Ishikawa (cell line): ENCODE results near the gene VEGFD.

ENCODE experiments used
- CEBPB ChIP-seq: IDR thresholded peaks from 2 replicates; pipeline ENCODE4 v1.6.1; 2012
- CREB1 ChIP-seq: IDR thresholded peaks from 2 replicates; pipeline ENCODE4 v1.6.1; 2012; ENCODE audit warnings: low read depth
- EGR1 ChIP-seq: IDR thresholded peaks from 2 replicates; pipeline ENCODE4 v1.6.1; 2012
- EP300 ChIP-seq: IDR thresholded peaks from 2 replicates; pipeline ENCODE4 v1.6.1; 2012; ENCODE audit warnings: borderline replicate concordance
- FOXM1 ChIP-seq: IDR thresholded peaks from 2 replicates; pipeline ENCODE4 v1.6.1; 2012; ENCODE audit warnings: low read depth, borderline replicate concordance
- NFIC ChIP-seq: IDR thresholded peaks from 2 replicates; pipeline ENCODE4 v1.6.1; 2012
- RAD21 ChIP-seq: IDR thresholded peaks from 2 replicates; pipeline ENCODE4 v1.6.1; 2012; ENCODE audit warnings: low read depth
- TAF1 ChIP-seq: IDR thresholded peaks from 2 replicates; pipeline ENCODE4 v1.6.1; 2012; ENCODE audit warnings: low read depth, mild to moderate bottlenecking
- TCF12 ChIP-seq: IDR thresholded peaks from 2 replicates; pipeline ENCODE4 v1.6.1; 2012; ENCODE audit warnings: low read depth
- TEAD4 ChIP-seq: IDR thresholded peaks from 2 replicates; pipeline ENCODE4 v1.6.1; 2012
- YY1 ChIP-seq: IDR thresholded peaks from 2 replicates; pipeline ENCODE4 v1.6.1; 2012; ENCODE audit warnings: low read depth
- ZBTB7A ChIP-seq: IDR thresholded peaks from 2 replicates; pipeline ENCODE4 v1.6.1; 2012; ENCODE audit warnings: low read depth
- TF ChIP-seq, protein P1 (sequence below): IDR thresholded peaks from 2 replicates; pipeline ENCODE4 v1.6.1; 2012
- TF ChIP-seq, protein P2 (sequence below): IDR thresholded peaks from 2 replicates; pipeline ENCODE4 v1.6.1; 2012; ENCODE audit warnings: low read depth, mild to moderate bottlenecking
- TF ChIP-seq, protein P3 (sequence below): IDR thresholded peaks from 2 replicates; pipeline ENCODE4 v1.6.1; 2012

Gene VEGFD

DNA sequence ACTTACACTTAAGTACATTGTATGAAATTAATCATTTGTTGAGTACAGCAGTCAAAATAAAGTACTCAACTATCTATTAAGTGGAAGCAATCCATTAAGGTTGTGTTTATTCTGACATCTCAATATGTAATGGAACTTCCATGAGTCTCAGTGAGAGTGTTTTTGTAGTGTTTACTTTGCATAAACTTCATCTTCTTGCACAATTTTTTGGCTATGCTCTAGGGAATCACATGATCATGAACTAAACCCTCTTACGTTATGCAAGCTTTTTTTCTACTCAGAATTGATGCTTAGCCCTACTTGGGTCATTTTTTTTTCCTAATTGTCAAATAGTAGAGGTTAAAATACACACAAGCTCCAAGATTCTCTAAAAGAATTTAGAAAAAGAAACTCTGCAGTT lies 27.8 kb downstream of the VEGFD start:
- no peak for TF ChIP-seq YY1
- no peak for TF ChIP-seq NFIC
- TF ChIP-seq CREB1: no peak

DNA sequence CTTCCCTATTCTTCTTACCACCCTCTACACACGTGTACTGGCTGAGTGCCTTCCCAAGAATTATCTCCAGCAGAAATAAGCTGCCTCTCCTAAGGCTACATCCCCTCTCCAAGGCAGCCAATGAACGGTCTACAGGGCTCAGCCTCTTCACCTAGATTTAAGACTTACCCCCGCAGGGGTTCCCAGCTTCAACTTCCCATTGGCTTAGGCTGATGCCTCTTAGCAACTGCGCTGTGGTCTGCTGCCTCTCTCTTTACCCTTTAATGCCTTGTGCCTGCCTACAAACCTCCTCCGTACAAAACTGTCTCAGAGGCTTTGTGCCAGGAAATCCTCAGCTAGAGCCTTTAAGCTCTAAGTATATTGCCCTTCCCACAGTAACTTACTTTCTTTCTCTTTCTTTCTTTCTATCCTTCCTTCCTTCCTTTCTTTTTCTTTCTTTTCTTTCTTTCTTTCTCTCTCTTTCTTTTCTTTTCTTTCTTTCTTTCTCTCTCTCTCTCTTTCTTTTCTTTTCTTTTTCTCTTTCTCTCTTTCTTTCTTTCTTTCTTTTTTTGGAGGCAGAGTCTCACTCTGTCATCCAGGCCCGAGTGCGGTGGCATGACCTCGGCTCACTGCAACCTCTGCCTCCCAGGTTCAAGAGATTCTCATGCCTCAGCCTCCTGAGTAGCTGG lies 33.8 kb downstream of the VEGFD start:
- TF ChIP-seq NFIC: no peak
- TF ChIP-seq, protein P1, sequence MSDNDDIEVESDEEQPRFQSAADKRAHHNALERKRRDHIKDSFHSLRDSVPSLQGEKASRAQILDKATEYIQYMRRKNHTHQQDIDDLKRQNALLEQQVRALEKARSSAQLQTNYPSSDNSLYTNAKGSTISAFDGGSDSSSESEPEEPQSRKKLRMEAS: no peak
- no peak for TF ChIP-seq ZBTB7A
- no peak for TF ChIP-seq EP300
- no peak for TF ChIP-seq TAF1
- no peak for TF ChIP-seq EGR1
- TF ChIP-seq, protein P2, sequence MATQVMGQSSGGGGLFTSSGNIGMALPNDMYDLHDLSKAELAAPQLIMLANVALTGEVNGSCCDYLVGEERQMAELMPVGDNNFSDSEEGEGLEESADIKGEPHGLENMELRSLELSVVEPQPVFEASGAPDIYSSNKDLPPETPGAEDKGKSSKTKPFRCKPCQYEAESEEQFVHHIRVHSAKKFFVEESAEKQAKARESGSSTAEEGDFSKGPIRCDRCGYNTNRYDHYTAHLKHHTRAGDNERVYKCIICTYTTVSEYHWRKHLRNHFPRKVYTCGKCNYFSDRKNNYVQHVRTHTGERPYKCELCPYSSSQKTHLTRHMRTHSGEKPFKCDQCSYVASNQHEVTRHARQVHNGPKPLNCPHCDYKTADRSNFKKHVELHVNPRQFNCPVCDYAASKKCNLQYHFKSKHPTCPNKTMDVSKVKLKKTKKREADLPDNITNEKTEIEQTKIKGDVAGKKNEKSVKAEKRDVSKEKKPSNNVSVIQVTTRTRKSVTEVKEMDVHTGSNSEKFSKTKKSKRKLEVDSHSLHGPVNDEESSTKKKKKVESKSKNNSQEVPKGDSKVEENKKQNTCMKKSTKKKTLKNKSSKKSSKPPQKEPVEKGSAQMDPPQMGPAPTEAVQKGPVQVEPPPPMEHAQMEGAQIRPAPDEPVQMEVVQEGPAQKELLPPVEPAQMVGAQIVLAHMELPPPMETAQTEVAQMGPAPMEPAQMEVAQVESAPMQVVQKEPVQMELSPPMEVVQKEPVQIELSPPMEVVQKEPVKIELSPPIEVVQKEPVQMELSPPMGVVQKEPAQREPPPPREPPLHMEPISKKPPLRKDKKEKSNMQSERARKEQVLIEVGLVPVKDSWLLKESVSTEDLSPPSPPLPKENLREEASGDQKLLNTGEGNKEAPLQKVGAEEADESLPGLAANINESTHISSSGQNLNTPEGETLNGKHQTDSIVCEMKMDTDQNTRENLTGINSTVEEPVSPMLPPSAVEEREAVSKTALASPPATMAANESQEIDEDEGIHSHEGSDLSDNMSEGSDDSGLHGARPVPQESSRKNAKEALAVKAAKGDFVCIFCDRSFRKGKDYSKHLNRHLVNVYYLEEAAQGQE: no peak
- TF ChIP-seq CEBPB: no peak
- TF ChIP-seq RAD21: no peak
- no peak for TF ChIP-seq TEAD4
- TF ChIP-seq FOXM1: no peak
- TF ChIP-seq YY1: no peak
- TF ChIP-seq CREB1: no peak
- TF ChIP-seq TCF12: no peak
- TF ChIP-seq, protein P3, sequence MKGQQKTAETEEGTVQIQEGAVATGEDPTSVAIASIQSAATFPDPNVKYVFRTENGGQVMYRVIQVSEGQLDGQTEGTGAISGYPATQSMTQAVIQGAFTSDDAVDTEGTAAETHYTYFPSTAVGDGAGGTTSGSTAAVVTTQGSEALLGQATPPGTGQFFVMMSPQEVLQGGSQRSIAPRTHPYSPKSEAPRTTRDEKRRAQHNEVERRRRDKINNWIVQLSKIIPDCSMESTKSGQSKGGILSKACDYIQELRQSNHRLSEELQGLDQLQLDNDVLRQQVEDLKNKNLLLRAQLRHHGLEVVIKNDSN: no peak

DNA sequence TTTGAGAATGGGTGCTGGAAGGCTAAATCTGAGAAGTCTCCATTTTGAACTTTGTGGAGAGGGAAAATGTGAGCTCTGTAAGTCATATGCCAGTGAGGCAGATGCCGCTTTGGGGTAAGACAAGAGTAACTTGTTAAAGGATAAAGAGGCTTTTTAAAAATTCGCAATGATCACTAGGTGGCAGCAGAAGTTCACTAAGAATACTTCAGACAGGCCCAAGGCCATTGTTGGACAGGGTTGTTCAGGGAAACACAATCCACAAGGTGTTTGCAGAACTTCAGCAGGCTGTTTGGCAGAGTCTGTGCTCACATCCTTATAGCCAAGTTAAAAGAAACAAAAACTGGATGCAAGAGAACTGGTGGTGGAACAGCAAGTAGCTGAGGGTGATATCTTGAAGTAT lies 35.2 kb downstream of the VEGFD start:
- TF ChIP-seq RAD21: peak; percentile 57
- TF ChIP-seq NFIC: no peak

DNA sequence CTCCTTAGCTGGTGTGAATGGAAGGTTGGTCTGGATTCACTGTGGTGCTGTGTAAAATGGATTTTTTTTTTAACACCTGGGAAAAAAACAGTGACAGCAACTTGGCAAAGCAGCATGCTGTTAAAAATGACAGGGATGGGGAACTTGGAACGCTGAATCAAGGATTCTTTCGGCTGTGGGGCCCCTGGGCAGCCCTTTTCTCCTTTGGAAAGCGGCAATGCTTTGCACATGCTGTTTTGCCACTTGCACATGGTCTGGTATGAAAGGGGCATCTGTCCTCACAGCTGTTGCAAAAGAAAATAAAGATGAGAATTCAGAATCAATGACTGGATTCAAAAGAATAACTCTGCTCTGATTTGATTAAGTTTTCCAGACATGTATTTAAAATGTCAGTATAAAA lies 38.2 kb downstream of the VEGFD start:
- TF ChIP-seq ZBTB7A (no peak), CEBPB (no peak), RAD21 (no peak), TEAD4 (no peak), EP300 (no peak), NFIC (no peak), YY1 (no peak), CREB1 (no peak), TCF12 (no peak), FOXM1 (no peak), EGR1 (no peak)
- TF ChIP-seq, protein P1: no peak
- TF ChIP-seq, protein P3: no peak

DNA sequence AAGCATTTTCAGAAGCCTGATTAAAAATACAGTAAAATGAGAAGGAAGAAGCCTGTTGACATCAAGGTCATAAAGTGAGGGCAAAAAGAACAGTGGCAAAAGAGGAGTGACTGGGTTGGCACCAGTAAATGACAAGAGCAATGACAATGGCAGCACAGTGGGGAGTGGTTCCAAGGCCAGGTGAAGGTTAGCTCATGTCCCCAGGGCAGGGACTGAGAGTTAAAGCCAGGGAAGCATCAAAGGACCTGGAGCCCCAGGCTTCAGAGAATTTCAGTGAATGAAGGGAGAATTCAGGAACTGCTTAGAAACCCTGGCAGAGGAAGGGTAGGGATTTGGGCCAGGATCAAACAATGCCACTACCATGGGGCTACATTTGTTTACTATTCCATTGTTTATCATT lies 40.1 kb downstream of the VEGFD start:
- TF ChIP-seq CEBPB (no peak), TCF12 (no peak), RAD21 (no peak), YY1 (no peak), TAF1 (no peak), TEAD4 (no peak), FOXM1 (no peak), ZBTB7A (no peak), EGR1 (no peak), CREB1 (no peak), EP300 (no peak), NFIC (no peak)
- TF ChIP-seq, protein P3: no peak
- TF ChIP-seq, protein P1: no peak
- TF ChIP-seq, protein P2: no peak

DNA sequence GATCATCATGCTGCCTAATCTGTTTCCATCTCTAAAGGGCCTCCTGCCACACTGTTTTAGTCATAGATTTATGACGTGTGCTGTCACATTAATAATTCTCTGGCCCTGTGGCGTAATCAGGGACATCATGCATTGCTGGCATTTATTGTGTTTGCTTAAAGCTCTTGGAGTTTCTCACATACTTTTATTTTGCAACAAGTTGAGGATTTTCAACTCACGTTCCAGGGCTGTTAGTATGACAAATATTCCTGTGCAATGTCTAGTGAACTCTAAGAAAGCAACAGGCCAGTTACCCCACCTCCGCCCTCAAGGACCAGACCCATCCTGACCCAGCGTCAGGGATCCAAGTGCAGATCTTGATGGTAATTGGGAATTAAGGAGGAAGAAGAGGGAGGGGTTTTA lies 41.1 kb downstream of the VEGFD start:
- no peak for TF ChIP-seq NFIC
- no peak for TF ChIP-seq CREB1
- no peak for TF ChIP-seq TAF1
- TF ChIP-seq, protein P1: no peak
- no peak for TF ChIP-seq CEBPB
- TF ChIP-seq TEAD4: no peak
